GM21619 (cell line): Measurements from ENCODE around the gene PPP3CA.
A peak's percentile ranks its signal among the peaks of the same experiment; 100 is the strongest.

ENCODE experiments used
- ATAC-seq: cut with Tn5 transposase; IDR thresholded peaks from one replicate; pipeline ENCODE4 v1.9.1; 2021; ENCODE audit not compliant: unreplicated experiment

Gene PPP3CA

DNA sequence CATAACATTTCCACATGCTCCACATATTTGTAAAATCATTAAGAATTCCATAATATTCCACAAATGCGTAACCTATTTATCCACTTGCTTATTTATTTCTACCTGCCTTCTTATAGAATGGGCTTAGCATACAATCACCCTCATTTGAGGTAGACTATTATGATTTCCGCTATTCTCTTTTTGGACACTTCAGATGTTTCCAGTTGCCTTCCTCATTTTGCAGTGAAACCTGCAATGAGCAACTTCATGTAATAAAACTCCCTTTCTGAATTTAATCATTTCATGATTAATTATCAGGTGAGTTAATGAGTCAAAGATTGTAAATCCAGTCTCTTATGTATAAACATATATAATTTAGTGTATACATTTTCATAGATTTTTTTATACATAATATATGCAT is 58.0 kb downstream of the PPP3CA start:
- ATAC-seq = no peak

DNA sequence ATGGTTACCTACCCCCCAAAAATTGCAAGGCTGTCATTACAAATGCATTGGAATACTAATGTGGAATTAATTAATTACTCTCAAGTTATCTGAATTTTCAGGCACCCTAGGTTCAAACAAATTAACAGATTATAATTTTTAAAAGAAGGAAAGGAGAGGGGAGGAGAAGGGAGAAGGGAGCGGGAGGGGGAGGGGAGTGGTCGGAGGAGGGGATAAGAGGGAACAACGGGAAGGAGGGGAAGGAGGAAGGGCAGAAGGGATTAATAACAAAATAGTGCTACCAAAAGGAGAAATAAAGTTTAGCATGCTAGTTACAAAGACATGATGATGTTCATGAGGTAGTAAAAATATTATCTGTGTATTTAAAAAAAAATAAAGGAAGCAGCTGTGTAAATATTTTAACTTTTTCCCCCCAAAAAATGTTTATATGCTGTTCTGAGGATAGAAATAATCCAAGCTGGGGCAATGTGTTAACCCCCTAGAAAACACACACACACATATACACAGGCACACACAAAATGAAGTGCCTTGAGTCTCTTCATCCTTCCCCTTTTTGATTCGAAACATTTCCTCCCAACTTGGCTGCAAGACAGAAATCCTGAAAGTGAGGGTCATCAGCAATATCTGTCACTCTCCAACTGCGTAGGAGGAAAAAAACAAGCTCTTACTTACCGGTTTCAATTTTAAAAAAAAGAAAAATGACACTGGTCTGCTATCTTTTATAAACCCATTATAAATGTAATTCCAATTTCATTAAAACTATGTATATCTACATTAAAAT is 58.8 kb downstream of the PPP3CA start:
- ATAC-seq = no peak

DNA sequence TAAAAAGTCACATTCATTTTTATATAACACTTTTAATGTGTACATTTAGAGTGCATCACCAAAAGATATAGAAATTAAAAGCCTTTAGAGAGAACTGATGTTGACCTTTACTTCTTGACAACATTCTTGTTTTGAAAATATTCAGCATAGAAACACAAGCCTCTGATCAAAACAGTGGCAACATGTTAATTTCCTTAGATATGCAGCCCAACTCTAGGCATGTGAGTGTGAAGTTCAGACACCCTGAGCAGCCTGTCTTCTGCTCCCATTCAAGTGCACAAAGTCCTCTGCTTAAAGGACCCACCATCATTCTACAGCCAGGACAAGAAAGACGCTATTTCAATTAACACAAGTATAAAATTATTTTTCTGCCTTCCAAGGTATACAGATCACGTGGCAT is 60.0 kb downstream of the PPP3CA start:
- ATAC-seq = no peak

DNA sequence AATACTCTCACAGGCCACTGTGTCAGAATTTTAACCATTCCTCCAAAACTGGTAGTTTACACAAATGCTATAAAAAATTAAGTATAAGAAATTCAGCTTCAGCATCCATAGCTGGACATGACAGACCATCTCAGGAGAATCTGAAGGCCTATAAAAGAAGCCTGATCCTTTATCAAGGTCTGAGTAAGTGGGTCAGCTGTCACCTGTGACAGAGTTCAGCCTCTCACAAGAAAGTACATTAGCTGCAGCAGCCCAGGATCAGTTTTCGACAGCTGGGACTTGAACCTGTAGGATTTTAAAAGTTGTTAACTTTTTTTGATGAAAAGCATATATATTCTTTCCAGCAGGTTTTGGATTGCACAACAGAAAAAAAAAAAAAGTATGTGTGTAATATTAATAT is 60.7 kb downstream of the PPP3CA start:
- no peak for ATAC-seq

DNA sequence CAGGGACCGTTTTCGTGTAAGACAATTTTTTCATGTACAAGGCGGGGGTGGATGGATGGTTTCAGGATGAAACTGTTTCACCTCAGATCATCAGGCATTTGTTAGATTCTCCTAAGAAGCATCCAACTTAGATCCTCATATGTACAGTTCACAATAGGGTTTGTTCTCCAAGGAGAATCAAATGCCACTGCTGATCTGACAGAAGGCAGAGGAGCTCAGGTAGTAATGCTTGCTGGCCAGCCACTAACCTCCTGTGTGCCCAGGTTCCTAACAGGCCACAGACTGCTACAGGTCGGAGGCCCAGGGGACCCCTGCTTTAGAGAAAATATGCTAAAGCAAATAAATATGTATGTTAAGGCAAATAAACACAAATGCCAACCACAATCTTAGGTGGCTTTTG is 61.3 kb downstream of the PPP3CA start:
- ATAC-seq = no peak

DNA sequence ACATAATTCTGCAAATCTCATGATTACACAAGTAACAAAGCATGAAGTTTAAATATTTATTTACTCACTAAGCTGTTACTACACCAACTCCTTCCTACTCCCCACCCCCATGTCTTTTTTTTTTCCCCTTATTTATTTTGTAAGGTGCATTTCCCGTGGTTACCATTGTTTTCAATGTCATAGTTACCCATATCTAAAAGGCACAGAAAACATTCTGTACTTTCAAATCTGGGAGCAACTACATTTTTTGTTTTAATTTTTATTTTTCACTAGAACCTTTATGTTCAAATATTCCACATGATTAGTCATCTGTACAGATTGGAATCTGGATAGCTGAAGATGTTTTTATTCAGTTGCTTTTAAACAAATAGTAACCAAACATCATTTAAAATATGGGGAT is 62.8 kb downstream of the PPP3CA start:
- no peak for ATAC-seq

DNA sequence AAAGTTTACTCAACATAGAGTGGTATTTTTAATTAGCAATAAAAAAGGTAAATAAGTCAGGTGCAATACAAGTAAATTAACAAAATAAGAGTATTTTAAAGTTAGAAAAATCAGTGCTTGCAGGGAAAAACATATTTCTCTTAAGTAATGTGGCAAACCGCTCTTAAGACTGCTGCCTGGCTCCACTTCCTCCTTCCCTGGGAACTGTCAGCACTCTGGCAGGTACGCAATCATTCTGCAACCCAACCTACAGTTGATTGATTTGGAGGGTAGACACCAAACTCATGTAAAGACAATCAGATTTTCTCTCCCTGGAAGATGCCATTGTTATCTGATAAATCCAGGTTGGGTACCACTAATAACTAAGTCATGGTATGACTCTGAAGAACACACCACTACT is 63.9 kb downstream of the PPP3CA start:
- ATAC-seq = no peak

DNA sequence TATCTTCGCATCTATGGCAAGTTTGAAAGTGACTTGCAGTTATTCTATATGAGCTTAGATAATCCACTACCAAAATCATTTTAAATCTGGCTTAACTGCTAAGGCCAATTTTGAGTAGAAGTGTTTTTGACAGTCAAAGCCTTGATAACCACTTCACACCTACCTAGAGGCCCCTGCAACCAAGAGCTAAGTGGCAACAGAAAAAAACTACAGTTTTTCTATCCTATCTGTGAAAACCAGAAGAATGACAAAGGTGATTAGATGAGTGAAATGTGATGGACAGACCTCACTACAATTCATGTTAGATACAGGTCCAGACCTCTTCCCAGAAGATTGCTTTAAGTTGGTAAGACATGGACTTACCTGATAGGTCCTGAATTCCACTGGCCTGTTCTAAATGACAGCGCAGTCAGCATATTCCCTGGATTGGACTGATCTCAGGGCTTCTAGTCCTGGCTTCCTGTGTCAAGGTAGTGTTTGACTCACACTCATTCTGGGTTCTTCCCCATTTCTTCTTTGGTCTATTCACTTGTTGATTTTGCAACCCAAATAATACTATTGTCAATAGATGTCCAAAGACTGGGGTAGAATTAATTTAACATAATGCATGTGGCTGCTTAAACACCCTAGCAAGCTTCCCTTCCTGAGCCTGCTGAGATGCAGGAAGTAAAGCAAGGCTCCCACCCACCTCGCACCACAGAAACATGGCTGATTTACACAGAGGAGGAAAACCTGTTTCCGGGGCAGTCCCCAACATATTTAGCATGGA is 65.1 kb downstream of the PPP3CA start:
- ATAC-seq = no peak

DNA sequence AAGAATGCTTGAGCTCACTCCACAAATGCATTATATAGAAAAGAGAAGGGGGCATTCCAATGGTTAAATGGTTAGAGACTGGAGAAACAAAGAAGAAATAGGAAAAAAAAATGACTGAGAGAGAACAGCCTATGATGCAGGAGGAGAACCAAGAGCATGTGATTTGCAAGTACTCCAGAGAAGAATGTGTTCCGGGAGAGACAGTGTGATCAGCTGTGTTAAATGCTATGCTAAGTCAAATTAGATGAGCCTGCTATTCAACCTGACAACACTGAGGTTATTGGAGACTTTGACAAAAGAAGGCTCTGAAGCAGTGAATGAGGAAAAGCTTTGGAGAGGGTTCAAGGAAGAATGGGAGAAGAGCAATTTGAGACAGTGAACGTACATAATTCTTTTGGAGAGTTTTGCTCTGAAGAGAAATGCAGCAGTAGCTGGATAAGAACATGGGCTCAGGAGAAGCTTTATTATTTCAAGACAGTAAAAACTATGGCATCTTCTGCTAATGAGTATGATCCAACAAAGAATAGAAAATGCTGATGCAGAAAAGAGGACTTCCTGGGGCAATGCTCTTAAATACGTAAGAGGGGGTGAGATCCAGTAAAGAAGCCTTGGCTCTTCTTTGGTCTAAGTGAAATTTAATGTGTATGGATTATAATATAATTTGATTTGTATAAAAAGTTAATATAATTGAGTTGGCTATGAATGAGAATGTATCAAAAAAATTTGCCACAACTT is 66.3 kb downstream of the PPP3CA start:
- ATAC-seq = no peak

DNA sequence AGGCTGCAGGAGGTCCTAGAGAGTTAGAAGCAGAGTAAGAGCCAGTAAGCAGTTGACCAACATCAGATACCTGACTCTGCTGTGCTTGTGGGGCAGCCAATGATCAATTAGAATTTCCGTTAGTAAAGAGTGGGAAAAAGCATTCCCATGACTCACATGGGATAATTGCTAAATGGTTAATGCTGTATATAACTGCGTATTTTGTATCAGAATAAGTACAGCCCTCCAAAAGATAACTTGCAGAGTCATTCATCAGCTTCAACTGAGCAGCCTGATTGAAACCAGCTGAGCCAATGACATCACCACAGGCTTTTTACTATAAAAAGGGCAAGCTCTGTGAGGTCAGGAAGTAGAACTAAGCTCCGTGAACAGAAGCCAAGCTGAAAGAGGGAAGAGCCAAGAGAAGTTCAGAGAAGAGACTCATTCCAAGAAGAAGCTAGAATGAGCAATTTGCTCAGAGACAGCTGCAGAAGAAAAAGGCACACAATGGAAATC is 67.9 kb downstream of the PPP3CA start:
- no peak for ATAC-seq

DNA sequence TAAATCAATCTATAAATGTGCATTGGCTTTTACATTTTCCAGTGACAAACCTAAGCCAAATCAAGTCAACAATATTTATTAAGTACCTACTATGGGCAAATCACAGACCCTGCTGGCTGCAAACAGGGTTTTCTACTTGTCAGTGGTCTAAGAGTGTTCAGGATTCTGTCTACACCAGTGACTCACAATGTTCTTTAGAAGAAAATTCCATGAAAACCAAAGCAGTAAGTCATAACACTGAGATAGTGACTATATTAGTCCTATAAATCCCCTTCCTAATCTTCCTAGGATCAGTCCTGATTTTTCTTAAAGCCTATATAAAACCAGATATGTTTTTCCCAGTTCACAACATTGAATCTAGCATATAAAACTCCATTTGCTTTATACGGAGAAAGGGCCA is 69.7 kb downstream of the PPP3CA start:
- no peak for ATAC-seq

DNA sequence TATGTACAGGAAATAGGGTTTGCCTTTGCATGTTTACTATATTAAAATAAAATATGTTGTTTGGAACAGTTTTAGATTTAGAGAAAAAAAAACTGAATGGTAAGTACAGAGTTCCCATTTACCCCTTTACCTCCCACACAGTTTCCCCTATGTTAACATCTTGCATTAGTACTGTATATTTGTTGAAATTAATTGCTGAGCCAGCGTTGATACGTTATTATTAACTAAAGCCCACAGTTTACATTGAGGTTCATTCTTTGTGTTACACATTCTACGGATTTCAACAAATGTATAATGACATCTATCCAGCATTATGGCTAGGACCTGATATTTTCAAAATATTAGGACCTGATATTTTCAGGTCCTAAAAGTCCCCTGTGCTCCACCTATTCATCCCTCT is 70.7 kb downstream of the PPP3CA start:
- no peak for ATAC-seq

DNA sequence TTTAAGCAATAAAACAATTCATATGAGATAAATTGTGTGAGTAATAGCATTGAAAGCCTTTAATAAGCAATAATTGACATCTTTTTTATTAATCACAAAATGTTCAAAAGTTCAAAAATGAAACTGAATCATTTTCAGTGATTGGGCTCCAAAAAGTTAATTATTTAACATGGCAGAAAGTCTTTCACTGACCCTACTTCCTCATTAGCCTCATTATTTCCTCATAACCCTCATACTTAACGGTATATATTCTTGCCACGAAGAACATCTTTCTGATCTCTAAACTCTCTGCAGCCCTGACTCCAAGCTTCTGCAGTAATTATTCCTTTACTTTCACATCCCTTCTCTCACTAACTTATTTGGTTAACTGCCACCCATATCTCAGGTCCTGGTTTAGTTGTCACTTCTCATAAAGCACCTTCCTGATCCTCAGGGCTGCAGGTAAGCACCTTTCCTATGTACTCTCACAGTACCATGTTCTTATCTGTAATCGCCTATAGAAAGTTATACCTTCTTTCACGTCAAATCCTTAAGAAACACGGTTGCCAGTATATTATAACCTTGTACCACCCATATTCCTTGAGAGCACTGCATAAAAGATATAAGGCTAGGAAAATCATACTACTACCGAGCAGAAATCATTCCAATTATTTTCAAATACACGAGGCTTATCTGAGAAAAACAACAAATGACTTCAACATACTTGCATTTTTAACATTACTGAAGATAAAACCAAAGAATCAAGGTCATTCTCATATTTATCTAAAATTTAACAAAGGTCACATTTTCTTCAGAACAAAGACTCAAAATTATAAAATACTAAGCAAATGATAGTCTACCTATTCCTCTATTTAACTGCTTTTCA is 72.2 kb downstream of the PPP3CA start:
- peak; percentile 80 for ATAC-seq

DNA sequence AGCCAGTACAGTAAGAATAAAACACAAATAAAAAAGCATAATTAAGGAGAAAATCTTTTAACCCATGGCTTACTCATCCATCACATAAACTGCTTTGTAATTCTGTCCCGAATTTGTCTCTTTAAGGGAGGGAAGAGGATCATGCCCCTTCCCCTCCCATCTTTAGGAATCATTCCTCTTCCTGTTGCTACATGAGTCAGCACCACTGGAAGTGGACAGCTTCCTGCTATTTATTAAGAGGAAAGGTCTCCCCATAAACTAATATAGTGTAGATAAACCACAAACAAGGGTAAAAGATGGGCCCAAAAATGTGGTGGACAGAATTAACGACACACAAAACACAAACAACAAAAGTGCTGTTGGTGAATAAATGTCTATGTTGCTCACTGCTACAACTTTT is 75.8 kb downstream of the PPP3CA start:
- no peak for ATAC-seq

DNA sequence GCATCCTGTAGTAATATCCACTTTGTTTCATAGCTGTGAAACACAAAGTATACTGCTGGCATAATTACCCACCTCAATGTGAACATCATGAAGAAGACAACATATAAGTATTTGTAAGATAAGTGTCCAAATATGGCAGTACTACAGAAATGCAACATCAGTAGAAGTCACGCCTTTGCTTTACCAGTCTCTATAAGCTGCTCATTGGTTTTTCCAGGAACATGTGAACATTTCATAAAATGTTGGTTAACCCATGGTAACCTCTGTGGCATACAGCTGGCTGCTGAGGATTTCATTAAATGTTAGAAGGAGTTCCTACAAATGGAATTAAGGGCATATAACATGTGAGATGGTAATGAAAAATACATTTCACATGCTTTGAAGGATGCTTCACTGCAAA is 77.6 kb downstream of the PPP3CA start:
- no peak for ATAC-seq

DNA sequence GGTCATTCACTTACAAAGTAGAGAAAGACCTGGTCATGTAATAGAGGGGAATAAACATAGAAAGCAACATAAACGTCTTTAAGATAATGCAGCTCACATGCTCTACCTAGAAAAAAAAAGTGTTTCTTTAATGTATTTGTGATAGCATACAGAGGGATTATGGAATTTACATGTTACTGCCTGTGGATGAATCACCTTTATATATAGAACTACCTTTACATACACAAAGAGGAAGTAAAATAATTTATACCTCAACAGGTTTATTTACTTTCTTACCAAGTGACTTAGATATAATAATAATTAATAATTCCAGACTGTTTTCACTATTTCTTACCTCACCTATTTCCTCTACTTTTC is 81.5 kb downstream of the PPP3CA start:
- no peak for ATAC-seq

DNA sequence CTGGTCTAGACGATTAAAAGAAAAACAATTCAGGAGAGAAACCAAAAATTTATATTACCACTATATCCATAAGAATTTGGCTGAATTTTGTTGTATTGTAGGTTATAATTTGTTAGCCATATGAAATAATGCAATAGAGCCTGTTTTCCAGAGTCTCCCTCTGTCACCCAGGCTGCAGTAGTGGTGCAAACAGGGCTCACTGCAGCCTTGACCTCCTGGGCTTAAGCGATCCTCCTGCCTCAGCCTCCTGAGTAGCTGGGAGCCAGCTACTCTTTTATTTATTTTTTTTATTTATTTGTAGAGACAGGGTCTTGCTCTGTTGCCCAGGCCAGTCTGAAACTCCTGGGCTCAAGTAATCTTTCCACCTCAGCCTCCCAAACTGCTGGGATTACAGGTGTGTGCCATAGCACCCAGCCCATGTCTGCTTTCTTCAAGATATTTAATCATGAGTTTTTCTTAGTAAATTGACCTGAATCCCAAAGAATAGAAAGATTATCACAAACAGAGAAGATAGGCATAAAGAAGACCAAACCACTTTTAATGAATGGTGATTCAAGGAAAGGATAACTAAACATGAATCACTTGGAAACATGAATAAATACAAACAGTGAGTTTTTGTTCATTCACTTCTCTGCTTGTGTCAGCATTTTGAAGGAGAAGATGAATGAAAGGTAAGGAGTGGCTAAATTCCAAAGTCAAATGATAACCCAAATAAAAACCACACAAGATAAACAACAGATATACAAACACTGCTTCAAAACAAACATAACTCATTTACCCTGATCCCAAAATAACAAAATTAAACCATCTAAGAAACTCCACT is 82.1 kb downstream of the PPP3CA start:
- no peak for ATAC-seq

DNA sequence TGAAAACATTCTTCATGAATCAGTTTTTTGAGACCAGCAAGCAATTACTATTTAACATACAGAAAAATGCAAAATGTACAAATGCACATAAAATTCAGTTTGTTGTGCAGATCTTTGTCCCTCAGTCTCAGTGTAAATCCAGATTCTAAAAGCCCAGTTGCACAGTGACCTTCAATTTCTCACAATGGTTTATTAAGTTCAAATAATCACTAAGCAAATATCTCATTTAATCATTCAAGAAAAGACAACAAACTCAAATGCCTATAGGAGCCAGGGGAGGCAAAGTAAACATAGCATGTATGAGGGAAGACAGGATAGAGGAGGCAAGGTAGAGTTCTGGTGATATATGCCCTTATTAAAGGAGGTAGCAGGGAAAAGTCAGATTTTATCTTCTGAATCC is 82.8 kb downstream of the PPP3CA start:
- ATAC-seq = no peak

DNA sequence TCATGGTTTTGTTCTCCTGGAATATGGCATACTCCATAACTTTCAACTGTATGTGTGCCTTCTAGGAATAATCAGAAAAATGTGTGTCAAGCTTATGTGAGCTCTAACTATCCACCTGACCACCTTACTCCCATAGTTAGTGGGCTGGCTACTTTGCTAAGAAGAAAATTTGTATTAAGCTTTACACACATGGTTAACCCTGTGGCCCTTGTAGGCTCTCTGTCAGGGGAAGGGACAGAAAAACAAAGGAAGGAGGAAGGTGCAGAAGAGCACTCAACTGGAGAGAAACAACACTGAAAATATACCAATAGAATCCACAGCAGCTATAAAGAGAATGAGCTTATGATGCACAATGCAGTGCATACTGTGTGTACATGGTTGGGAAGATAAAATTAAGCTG is 84.6 kb downstream of the PPP3CA start:
- ATAC-seq = peak; percentile 65

DNA sequence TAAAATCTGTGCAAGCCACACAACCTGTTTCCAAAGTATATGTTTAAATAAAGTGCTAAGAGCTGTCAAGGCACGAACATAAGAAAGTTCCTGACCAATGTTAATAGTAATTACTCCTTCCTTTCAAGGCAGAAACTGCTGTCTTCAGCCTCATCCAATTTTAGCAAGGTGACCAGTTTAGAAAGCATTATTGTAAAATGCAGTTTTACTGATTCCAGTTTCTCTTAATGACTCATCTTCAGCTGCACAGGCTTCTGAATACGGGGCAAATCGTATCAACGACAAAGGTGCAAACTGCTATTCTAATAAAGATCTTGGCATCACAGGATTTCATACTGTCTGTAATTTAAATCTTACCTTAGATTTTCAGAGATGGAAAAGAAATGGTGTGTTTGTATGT is 87.5 kb downstream of the PPP3CA start:
- ATAC-seq = peak; percentile 90
